Right lung (tissue), 5 donors: ENCODE data around the gene MARCHF5. TPM values are rescaled to one million over a fixed set of nuclear protein-coding genes. Genes with fewer than 3 reads are reported as not detected.
"Not testable (repeated sequence)": the region's sequence is repeated elsewhere in the genome, so short reads cannot be mapped to it uniquely, and the experiment has no call there.

Experiments used
- DNase-seq, 2 donors: peaks; one replicate each; pipeline ENCODE4 v3.0.0-alpha.2; 2013
- polyA plus RNA-seq, 5 donors: library from polyadenylated mRNA; unstranded; fragments of 120-200 nt; gene quantifications; one replicate each; pipeline versions ENCODE4 v1.2.1 to v1.2.3, GENCODE V29; 2013; ENCODE audit warnings: inconsistent platforms in 1 of 5, low replicate concordance in 1 of 5; ENCODE audit not compliant: insufficient read length in 5 of 5, insufficient read depth in 1 of 5

The MARCHF5 gene
- polyA plus RNA-seq, 5 donors: 54.6 to 83.2 (median 68.0) TPM

- DNase-seq: no peak
Observed at GRCh38 chr10:92298487-92298886, 7.5 kb downstream of the MARCHF5 start.

GRCh38 chr10:92303096-92303495, 12.1 kb downstream of the MARCHF5 start:
- no peak for DNase-seq

DNA sequence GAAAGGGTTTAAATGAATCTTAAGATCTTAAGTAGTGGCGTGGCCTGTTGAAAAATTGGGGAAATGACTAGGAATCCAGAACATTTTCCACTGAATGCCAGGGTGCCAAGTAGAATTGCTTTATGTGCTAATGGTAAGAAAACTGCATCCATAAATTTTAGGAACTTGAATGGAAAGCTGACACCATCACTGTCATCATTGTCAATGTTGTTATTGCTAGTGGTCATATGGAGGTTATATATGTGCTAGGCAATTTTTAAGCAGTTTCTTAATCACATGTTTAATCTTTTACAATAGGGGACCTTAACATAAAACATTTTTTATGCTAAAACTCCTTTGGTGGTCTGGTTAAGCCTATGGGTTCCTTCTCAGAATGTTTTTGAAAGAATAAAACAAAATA, 13.1 kb downstream of the MARCHF5 start:
- DNase-seq: no peak

DNA sequence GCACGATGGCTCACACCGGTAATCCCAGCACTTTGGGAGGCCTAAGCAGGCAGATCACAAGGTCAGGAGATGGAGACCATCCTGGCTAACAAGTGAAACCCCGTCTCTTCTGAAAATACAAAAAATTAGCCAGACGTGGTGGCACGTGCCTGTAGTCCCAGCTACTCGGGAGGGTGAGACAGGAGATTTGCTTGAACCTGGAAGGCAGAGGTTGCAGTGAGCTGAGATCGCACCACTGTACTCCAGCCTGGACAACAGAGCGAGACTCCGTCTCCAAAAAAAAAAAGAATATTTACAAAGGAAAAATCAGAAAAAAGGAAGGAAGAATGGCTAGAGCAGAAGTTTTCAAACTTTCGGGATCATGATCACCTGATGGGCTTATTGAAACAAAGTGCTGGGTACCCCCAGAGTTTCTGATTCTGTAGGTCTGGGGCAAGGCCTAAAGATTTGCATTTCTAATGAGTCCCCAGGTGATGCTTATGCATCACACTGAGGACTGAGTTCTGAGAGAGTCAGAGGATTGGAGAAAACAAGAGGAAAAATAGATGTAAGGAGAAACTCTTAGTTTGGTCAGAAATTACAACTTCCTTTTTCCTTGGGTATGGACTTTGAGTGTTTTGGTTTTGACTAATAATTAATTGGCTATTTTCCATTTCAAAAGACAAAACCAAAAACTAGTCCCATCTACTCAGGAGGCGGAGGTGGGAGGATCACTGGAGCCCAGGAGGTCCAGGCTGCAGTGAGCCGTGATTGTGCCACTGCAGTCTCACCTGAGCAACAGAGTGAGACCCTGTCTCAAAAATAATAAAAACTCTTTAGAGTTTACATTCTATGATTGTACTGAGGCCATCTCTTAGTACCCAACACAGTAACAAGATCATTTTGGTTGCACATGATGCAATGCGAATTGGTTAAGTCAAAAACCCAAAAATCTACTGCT, 14.4 kb downstream of the MARCHF5 start:
- DNase-seq: no peak

GRCh38 chr10:92309272-92309671, 18.3 kb downstream of the MARCHF5 start:
- DNase-seq: no peak

- DNase-seq: no peak
Observed at GRCh38 chr10:92313750-92314149, 22.8 kb downstream of the MARCHF5 start.

DNA sequence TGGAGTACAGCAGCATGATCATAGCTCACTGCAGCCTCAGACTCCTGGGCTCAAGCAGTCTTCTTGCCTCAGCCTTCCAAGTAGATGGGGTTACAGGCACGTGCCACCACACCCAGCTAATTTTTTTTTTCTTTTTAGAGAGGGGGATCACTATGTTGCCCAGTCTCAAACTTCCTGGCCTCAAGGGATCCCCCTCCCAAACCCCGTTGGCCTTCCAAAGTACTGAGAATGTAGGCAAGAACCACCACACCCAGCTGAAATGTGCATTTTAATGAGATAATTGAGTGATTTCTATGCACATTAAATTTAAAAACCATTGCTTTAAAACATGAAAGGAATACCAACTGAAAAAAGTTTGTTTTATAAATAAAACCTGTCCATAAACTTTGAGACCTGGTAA, 25.6 kb downstream of the MARCHF5 start:
- no peak for DNase-seq

DNA sequence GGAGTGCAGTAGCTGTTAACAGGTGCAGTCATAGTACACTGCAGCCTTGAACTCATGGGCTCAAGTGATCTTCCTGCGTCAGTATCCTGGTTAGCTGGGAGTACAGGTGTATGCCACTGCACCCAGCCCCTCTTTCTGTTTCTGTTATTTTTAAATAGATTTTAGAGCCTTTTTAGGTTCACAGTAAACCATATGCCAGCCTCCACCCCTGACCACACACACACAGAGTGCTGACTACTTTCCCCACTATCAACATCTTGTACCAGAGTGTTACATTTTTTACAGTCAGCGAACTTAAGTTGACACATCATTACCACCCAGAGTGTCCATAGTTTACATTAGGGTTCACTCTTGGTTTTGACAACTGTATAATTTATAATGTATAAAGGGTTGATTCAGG, 32.1 kb downstream of the MARCHF5 start:
- DNase-seq: no peak

GRCh38 chr10:92327445-92328433, 36.8 kb downstream of the MARCHF5 start:
- no peak for DNase-seq

DNA sequence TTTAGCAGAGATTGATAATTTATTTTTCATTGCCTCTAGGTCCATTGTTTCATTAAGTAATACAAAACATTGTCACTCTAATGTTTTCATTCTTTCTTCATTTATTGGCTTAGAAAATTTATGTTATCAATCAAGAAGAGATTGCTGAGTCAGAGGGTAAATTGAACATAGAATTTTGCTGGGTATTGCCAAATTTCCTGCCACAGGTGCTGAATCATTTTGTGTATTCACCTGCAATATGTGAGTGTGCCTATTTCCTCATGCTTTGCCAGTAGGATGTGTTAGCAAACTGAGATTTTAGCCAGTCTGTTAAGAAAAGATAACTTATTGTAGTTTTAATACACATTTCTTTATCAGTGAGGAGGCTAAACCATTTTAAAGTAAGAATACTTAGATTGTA, 38.0 kb downstream of the MARCHF5 start:
- DNase-seq: no peak

DNA sequence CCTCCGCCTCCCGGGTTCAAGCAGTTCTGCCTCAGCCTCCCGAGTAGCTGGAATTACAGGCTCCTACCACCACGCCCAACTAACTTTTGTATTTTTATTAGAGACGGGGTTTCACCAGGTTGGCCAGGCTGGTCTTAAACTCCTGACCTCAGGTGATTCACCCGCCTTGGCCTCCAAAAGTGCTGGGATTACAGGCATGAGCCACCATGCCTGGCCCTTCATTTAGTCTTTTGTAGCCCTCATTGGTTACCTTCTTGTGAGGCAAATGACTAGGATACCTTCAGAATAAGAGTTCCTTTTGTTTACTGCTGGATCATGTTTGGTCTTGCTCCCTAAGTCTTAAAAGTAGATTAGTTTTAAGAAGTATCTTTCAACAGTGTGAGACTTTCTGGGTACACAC, 39.0 kb downstream of the MARCHF5 start:
- not testable (repeated sequence) for DNase-seq

- no peak for DNase-seq
Observed at GRCh38 chr10:92342796-92343195, 51.8 kb downstream of the MARCHF5 start.

- DNase-seq: not testable (repeated sequence)
Observed at GRCh38 chr10:92345575-92345974, 54.6 kb downstream of the MARCHF5 start.

GRCh38 chr10:92347035-92347676, 56.2 kb downstream of the MARCHF5 start:
- DNase-seq: not testable (repeated sequence)

GRCh38 chr10:92350411-92350810, 59.4 kb downstream of the MARCHF5 start:
- no peak for DNase-seq

DNA sequence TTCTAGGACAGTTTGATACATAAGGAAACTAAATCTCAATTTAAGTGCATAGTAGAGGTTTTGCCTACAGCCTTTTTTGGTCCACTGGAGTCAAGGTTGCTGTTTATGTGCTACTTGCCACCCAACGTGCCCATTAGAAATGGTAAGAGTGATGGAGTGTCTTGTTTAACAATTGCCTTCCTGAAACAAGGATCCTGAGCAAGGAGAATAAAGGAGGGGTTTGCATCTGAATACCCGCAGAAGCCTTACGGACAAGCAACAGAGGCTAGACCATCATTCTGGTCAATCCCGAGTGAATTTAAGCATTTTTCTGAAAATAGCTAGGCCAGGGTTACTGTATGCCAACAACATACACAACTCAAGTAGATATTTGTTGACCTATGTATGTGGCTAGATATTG, 63.6 kb downstream of the MARCHF5 start:
- no peak for DNase-seq

DNA sequence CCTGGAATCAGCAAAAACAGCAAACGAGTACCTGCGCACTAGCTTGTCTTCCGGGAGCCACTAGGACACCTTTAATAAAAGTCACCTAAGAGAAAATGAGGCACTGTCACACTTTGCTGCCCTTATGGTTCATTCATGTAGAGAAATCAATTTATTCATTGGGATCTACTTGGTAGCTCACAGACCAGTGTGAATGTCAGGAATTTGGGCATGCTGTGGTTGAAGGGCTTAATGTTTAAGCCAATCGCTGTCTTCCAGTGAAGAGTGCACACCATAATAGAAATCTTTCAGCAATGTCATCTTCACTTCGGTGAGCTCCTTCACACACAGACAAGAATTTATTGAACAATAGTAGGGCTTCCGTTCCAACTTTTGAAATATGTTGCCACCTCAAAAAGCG, 65.1 kb downstream of the MARCHF5 start:
- no peak for DNase-seq

- no peak for DNase-seq
Observed at GRCh38 chr10:92363498-92363897, 72.5 kb downstream of the MARCHF5 start.

- DNase-seq: no peak
Observed at GRCh38 chr10:92366412-92367021, 75.5 kb downstream of the MARCHF5 start.

- DNase-seq: no peak
Observed at GRCh38 chr10:92377962-92378361, 87.0 kb downstream of the MARCHF5 start.

- DNase-seq: no peak
Observed at GRCh38 chr10:92381543-92381954, 90.6 kb downstream of the MARCHF5 start.
